Measurements from ENCODE around the gene ZNF445.
"Not testable (repeated sequence)": the region's sequence is repeated elsewhere in the genome, so short reads cannot be mapped to it uniquely, and the experiment has no call there.

DNA sequence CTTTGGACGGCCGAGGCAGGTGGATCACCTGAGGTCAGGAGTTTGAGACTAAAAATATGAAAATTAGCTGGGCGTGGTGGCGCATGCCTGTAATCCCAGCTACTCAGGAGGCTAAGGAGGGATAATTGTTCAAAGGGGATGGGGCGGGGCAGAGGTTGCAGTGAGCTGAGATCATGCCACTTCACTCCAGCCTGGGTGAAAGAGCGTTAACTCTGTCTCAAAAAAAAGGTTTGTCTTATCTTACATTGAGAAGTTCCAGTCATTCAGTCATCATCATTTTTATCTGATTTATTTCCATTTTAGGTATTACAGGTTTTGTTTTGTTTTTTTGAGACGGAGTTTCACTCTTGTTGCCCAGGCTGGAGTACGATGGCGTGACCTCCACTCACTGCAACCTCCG, 2.6 kb downstream of the ZNF445 start:
- TF ChIP-seq POLR2A (IDR thresholded peaks at IDR 0.05; ENCODE audit: low read depth, low read length); POLR2AphosphoS5 (IDR thresholded peaks at IDR 0.05; ENCODE audit: low read depth, low read length); TAF1 (IDR thresholded peaks at IDR 0.05; ENCODE audit: borderline replicate concordance, low read depth, low read length): not testable (repeated sequence)

All from GM12892 (cell line).